Right atrium auricular region (tissue), 2 donors: ENCODE measurements around the gene UVRAG. TPM values are rescaled to one million over a fixed set of nuclear protein-coding genes. Genes with fewer than 3 reads are reported as not detected.

Experiments used
- DNase-seq: peaks from one replicate; pipeline ENCODE4 v3.0.0-alpha.2; 2019; ENCODE audit warnings: low spot score
- H3K27ac ChIP-seq, 2 donors: fragments of 200-600 bp; sonication (generic); 1 replicate in 1 of 2; 2 replicates in 1 of 2; pipeline ENCODE4 v1.5.1; 2016 to 2019
- H3K27me3 ChIP-seq, 2 donors: fragments of 200-600 bp; sonication (generic); one replicate each; pipeline versions ENCODE4 v1.5.1 to v1.6.0; 2017 to 2019
- H3K36me3 ChIP-seq: fragments of 200-600 bp; sonication (generic); one replicate; pipeline ENCODE4 v1.5.1; 2016
- H3K4me1 ChIP-seq, 2 donors: fragments of 200-600 bp; sonication (generic); one replicate each; pipeline versions ENCODE4 v1.5.1 to v1.6.0; 2017 to 2019
- H3K4me3 ChIP-seq, 2 donors: fragments of 200-600 bp; sonication (generic); 1 replicate in 1 of 2; 2 replicates in 1 of 2; pipeline ENCODE4 v1.5.1; 2017 to 2019; ENCODE audit warnings: mild to moderate bottlenecking in 1 of 2, moderate library complexity in 1 of 2
- H3K9me3 ChIP-seq, 2 donors: fragments of 200-600 bp; sonication (generic); one replicate each; pipeline ENCODE4 v1.5.1; 2019
- CTCF ChIP-seq, 2 donors: fragments of 200-600 bp; sonication (generic); IDR thresholded peaks; one replicate each; pipeline ENCODE4 v1.5.1; 2019; ENCODE audit warnings: antibody characterized with exemption in 2 of 2
- total RNA-seq, 2 donors: library from RNA; depleted of rRNA; stranded (reverse); fragments of >200 nt; gene quantifications; one replicate each; pipeline ENCODE4 v1.1.0, GENCODE V29; 2016

UVRAG gene
- total RNA-seq, 2 donors from 2014 or later = 13.2 to 13.9 TPM

GRCh38 chr11:76103460-76103859, 288.4 kb downstream of the UVRAG start:
- H3K9me3 ChIP-seq = no peaks in the 10 kb centered on the region
- no peak overlapping the region for H3K27ac ChIP-seq
- DNase-seq = no peak
- TF ChIP-seq CTCF (IDR thresholded peaks at IDR 0.05) = no peak
- H3K27me3 ChIP-seq = no peaks in the 10 kb centered on the region
- no peaks in the 10 kb centered on the region for H3K36me3 ChIP-seq
- H3K4me1 ChIP-seq = peaks cover 0 to 11% of the 10 kb centered on the region in 2 donors
- H3K4me3 ChIP-seq = no peak overlapping the region

DNA sequence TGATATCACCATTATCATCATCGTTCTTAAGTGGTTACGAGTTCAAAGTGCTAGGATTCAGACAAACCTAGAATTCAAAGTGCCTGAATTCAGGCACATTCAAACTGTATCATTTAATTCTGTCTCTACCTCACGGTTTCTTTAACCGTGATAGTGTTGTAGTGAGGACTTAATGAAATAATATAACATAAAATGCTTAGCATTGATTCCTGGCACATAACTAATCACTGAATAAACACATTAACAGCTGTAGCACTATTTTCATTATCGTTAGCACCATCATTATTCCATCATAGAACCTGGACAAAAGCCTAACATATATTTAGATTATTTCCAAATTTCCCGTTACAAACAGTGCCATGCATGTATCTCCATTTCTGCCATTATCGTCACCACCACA, 289.3 kb downstream of the UVRAG start:
- H3K9me3 ChIP-seq = no peaks in the 10 kb centered on the region
- H3K27me3 ChIP-seq = no peaks in the 10 kb centered on the region
- H3K36me3 ChIP-seq = no peaks in the 10 kb centered on the region
- H3K4me1 ChIP-seq = peaks cover 0 to 11% of the 10 kb centered on the region in 2 donors
- H3K4me3 ChIP-seq = no peak overlapping the region
- no peak for TF ChIP-seq CTCF (IDR thresholded peaks at IDR 0.05)
- DNase-seq = no peak
- no peak overlapping the region for H3K27ac ChIP-seq

DNA sequence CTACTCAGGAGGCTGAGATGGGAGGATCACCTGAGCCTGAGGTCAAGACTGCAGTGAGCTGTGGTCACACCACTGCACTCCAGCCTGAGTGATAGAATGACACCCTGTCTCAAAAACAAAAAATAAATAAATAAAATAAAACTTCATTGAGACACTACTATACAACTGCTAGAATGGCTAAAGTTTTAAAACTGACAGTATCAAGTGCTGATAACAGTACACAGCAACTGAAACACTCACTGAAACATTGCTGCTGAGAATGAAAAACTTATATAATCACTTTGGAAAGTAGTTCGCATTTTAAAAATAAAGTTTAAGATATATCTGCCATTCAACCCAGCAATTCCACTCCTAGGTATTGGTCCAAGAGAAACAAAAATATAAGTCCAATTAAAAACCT, 290.6 kb downstream of the UVRAG start:
- no peaks in the 10 kb centered on the region for H3K36me3 ChIP-seq

GRCh38 chr11:76107971-76108370, 293.0 kb downstream of the UVRAG start:
- H3K4me1 ChIP-seq = peaks cover 0 to 2% of the 10 kb centered on the region in 2 donors
- H3K36me3 ChIP-seq = no peaks in the 10 kb centered on the region
- no peak for DNase-seq
- no peaks in the 10 kb centered on the region for H3K27me3 ChIP-seq
- H3K9me3 ChIP-seq = no peaks in the 10 kb centered on the region
- H3K4me3 ChIP-seq = no peak overlapping the region
- H3K27ac ChIP-seq = no peak overlapping the region
- TF ChIP-seq CTCF (IDR thresholded peaks at IDR 0.05) = no peak

More for the DNA sequence above, 290.6 kb downstream of the UVRAG start:
- H3K4me3 ChIP-seq = no peak overlapping the region
- H3K27ac ChIP-seq = no peak overlapping the region
- no peak for TF ChIP-seq CTCF (IDR thresholded peaks at IDR 0.05)
- peaks cover 0 to 11% of the 10 kb centered on the region in 2 donors for H3K4me1 ChIP-seq
- DNase-seq = no peak
- no peaks in the 10 kb centered on the region for H3K27me3 ChIP-seq
- H3K9me3 ChIP-seq = no peaks in the 10 kb centered on the region

- DNase-seq = no peak
- TF ChIP-seq CTCF (IDR thresholded peaks at IDR 0.05) = no peak
Measured at GRCh38 chr11:76114238-76114637, 299.2 kb downstream of the UVRAG start.

DNA sequence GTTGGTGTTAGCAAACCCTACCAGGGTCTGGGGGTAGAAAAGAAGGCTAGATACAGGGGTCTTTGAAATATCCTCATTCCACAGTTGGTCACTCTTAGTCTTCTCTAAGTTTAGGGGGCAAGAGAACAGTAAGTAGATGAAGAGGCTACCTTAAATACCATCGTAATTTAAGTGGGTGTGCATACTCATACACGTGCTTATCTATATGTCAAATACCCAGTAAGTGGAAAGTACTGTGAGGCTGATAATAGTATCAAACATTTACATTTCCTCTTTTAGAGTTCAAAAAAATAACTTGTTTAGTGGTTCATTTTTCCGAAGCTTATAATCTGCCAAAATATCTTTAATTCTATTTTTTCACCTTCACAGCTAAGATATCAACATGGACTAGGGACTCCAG, 300.5 kb downstream of the UVRAG start:
- no peak for DNase-seq
- no peak overlapping the region for H3K4me3 ChIP-seq
- H3K27me3 ChIP-seq = no peaks in the 10 kb centered on the region
- H3K27ac ChIP-seq = no peak overlapping the region
- TF ChIP-seq CTCF (IDR thresholded peaks at IDR 0.05) = no peak
- H3K4me1 ChIP-seq = peaks cover 0 to 19% of the 10 kb centered on the region in 2 donors
- H3K36me3 ChIP-seq = peaks cover 6% of the 10 kb centered on the region
- no peaks in the 10 kb centered on the region for H3K9me3 ChIP-seq

More at GRCh38 chr11:76114238-76114637, 299.2 kb downstream of the UVRAG start:
- peaks cover 0 to 6% of the 10 kb centered on the region in 2 donors for H3K4me1 ChIP-seq
- no peak overlapping the region for H3K27ac ChIP-seq
- peaks cover 6% of the 10 kb centered on the region for H3K36me3 ChIP-seq
- no peaks in the 10 kb centered on the region for H3K27me3 ChIP-seq
- no peaks in the 10 kb centered on the region for H3K9me3 ChIP-seq
- no peak overlapping the region for H3K4me3 ChIP-seq
